Lower leg skin (tissue), 4 donors: ENCODE measurements around the gene AQR. TPM values are rescaled to one million over a fixed set of nuclear protein-coding genes. Genes with fewer than 3 reads are reported as not detected.
"Not testable (repeated sequence)": the region's sequence is repeated elsewhere in the genome, so short reads cannot be mapped to it uniquely, and the experiment has no call there.

ENCODE experiments used
- DNase-seq, 2 donors: peaks; one replicate each; pipeline ENCODE4 v3.0.0-alpha.2; 2019; ENCODE audit warnings: low spot score in 2 of 2
- H3K4me3 ChIP-seq: fragments of 200-600 bp; sonication (generic); 2 replicates; pipeline ENCODE4 v1.5.1; 2017; ENCODE audit warnings: mild to moderate bottlenecking, low read depth; ENCODE audit not compliant: poor library complexity, severe bottlenecking
- POLR2A ChIP-seq, 2 donors: fragments of 450-650 bp; IDR thresholded peaks; one replicate each; pipeline ENCODE4 v1.6.1; 2016 to 2017; ENCODE audit warnings: antibody characterized with exemption in 2 of 2, mild to moderate bottlenecking in 1 of 2, moderate library complexity in 1 of 2
- WGBS, 2 donors: methylation state at CpG; one replicate each; pipeline ENCODE4 v1.1.5; 2018; 5-methylcytosine and 5-hydroxymethylcytosine counted together
- intact Hi-C: fragments of 100-400 bp; cut with DNase I; formaldehyde crosslinking; loops from one replicate; pipeline ENCODE4 v1.15.0; 2023; ENCODE audit warnings: low total_unique reads
- total RNA-seq, 4 donors: library from RNA; depleted of rRNA; stranded (reverse); fragments of >200 nt; gene quantifications; one replicate each; pipeline ENCODE4 v1.1.0, GENCODE V29; 2016
- TF ChIP-seq, protein P1 (sequence below), 3 donors: fragments of 450-650 bp; IDR thresholded peaks; one replicate each; pipeline ENCODE4 v1.5.1; 2016; ENCODE audit warnings: antibody characterized with exemption in 3 of 3, mild to moderate bottlenecking in 3 of 3, moderate library complexity in 2 of 3

Gene AQR
- total RNA-seq, 4 donors from 2014 or later: 21.8 to 23.7 (median 22.5) TPM

DNA sequence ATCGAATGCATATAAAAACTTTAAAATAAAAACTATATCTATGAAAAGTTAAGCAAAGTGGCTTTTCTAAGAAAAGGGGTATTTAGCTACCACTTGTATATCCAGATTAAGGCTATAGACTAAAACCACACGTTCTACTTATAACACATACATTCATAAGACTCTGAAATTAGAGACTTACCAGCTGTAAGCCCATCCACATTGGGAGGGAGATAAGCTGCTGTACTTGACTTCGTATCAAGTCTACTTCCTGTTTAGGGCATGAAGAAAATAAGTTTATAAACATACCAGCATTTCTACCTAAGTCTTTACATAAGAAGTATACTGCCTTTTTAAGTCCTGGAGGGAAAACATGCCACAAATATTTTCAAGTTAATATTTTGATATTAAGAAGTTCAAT lies 27.7 kb downstream of the AQR start:
- WGBS, 2 donors: 83 to 84% methylated on average over 3 of the region's 3 CpGs

DNA sequence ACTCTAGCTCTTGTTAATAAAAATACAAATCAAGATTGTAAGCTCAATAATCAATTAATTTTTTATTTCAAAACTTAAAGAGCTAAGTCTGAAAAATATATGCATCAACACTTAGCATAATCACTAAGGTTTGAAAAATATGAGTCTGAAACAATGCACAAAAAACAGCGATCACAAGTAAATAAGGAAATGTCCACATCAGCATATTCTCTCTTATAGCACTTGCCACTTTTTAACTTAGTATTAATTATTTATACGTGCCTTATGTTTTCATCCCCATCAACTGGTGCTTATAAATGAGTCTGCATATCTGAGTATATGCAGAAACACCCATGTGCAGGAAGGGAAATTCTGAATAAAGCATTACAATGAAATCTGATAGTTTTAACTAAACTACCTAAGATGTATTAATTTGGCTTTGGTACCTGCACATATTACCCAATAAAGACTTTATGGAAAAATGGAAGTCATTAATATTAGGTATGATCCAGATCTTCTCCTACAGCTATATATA lies 28.3 kb downstream of the AQR start:
- WGBS, 2 donors: 97 to 99% methylated on average over 2 of the region's 2 CpGs
- intact Hi-C loops: no loop called here

More for the DNA sequence above, 27.7 kb downstream of the AQR start:
- H3K4me3 ChIP-seq: no peak overlapping the region
- no peak for DNase-seq
- intact Hi-C loops: no loop called here
- TF ChIP-seq POLR2A (IDR thresholded peaks at IDR 0.05): no peak
- TF ChIP-seq, protein P1, sequence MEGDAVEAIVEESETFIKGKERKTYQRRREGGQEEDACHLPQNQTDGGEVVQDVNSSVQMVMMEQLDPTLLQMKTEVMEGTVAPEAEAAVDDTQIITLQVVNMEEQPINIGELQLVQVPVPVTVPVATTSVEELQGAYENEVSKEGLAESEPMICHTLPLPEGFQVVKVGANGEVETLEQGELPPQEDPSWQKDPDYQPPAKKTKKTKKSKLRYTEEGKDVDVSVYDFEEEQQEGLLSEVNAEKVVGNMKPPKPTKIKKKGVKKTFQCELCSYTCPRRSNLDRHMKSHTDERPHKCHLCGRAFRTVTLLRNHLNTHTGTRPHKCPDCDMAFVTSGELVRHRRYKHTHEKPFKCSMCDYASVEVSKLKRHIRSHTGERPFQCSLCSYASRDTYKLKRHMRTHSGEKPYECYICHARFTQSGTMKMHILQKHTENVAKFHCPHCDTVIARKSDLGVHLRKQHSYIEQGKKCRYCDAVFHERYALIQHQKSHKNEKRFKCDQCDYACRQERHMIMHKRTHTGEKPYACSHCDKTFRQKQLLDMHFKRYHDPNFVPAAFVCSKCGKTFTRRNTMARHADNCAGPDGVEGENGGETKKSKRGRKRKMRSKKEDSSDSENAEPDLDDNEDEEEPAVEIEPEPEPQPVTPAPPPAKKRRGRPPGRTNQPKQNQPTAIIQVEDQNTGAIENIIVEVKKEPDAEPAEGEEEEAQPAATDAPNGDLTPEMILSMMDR (IDR thresholded peaks at IDR 0.05): no peak

DNA sequence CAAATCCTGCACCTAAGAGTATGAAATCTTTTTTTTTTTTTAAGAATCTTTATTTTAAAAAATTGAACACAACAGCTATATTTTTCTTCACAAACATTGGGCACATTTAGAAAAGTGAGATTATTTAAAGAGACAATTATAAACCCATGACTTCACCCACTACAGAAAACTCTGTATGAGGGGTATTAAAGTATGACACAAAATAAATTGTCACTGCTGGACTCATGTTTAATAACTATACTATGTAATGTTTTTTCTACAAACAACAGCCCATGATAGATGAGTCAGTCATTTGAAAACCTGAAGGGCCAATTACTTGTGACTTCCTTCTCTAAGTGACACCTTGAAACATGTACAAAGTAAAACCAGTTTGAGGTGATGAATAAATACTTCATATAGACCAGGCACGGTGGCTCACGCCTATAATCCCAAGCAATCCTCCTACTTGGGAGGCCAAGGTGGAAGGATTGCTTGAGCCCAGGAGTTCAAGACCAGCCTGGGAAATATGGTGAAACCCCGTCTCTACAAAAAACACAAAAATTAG lies 36.0 kb downstream of the AQR start:
- H3K4me3 ChIP-seq: no peak overlapping the region
- intact Hi-C loops: no loop called here
- TF ChIP-seq, protein P1 (IDR thresholded peaks at IDR 0.05): no peak
- TF ChIP-seq POLR2A (IDR thresholded peaks at IDR 0.05): no peak
- WGBS, 2 donors: 89 to 96% methylated on average over 3 of the region's 3 CpGs
- no peak for DNase-seq

More for the DNA sequence above, 28.3 kb downstream of the AQR start:
- no peak overlapping the region for H3K4me3 ChIP-seq
- TF ChIP-seq POLR2A (IDR thresholded peaks at IDR 0.05): no peak
- TF ChIP-seq, protein P1 (IDR thresholded peaks at IDR 0.05): no peak
- DNase-seq: no peak

DNA sequence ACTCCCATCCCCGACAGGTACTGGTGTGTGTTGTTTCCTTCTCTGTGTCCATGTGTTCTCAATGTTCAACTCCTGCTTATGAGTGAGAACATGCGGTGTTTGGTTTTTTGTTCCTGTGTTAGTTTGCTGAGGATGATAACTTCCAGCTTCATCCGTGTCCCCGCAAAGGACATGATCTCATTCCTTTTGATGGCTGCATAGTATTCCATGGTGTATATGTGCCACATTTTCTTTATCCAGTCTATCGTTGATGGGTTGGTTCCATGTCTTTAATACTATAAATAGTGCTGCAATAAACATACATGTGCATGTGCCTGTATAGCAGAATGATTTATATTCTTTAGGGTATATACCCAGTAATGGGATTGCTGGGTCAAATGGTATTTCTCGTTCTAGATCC lies 41.2 kb downstream of the AQR start:
- not testable (repeated sequence) for H3K4me3 ChIP-seq, DNase-seq
- WGBS, 2 donors: 95 to 97% methylated on average over 6 of the region's 6 CpGs
- intact Hi-C loops: loop anchor here (10.0 kb wide), 1 partner anchor 564 kb away; the partner anchor contains the start of gene LPCAT4

DNA sequence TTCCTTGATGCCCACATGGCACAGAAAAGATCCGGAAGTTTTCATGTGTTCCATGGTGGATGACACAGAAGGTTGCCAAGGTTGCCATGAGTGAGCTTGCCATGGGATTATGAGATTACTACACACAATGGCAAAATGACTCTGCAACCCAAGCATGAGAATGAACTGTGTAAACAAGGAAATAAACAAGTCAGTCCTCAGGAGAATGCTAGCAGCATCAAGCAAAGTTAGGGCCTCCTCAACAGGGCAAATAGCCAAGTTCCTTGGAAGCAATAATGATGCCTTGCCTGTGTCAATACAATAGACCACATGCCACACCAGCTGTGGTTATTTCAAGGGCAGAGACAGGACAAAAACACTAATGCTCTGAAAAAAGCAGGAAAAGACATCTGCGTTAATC lies 41.8 kb downstream of the AQR start:
- intact Hi-C loops: loop anchor here (10.0 kb wide), 1 partner anchor 563 kb away; the partner anchor contains the start of gene LPCAT4
- TF ChIP-seq, protein P1 (IDR thresholded peaks at IDR 0.05): no peak
- no peak for TF ChIP-seq POLR2A (IDR thresholded peaks at IDR 0.05)
- no peak overlapping the region for H3K4me3 ChIP-seq
- 78 to 81% methylated on average over 2 of the region's 2 CpGs for WGBS, 2 donors
- no peak for DNase-seq

DNA sequence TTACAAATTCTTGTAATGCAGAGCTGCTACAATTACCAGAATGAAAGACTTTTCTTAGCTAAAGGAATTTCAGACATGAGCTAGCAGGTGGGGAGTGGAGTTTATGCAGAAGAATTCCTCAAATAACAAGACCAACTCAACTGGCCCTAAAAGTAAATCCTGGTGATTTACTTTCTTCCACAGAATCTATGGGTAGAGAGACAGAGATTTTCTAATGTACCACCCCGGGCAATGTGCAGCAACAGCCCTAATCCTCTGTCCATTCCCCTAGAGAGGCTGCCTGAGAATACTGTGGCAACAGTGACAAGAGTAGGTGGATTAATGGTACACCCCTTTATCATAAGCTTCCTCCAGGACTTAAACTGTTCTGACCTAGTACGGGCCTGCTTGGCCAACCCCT lies 55.2 kb downstream of the AQR start:
- WGBS, 2 donors: 79 to 94% methylated on average over 2 of the region's 2 CpGs
- TF ChIP-seq POLR2A (IDR thresholded peaks at IDR 0.05): no peak
- TF ChIP-seq, protein P1 (IDR thresholded peaks at IDR 0.05): no peak
- intact Hi-C loops: loop anchor here (10.0 kb wide), 1 partner anchor 210 kb away; no protein-coding TSS in a partner anchor
- no peak for DNase-seq
- H3K4me3 ChIP-seq: no peak overlapping the region
